ENCODE measurements around the gene EIF2B5. TPM values are rescaled to one million over a fixed set of nuclear protein-coding genes. Genes with fewer than 3 reads are reported as not detected.

The EIF2B5 gene
- polyA plus RNA-seq, 3 donors: 22.7 to 50.0 (median 24.1) TPM

GRCh38 chr3:184192889-184193288 lies 57.7 kb downstream of the EIF2B5 start:
- Histone ChIP-seq H4K20me1 (ENCODE audit: insufficient read depth, low read length) (peaks cover 34% of the 10 kb centered on the region), H2AFZ (ENCODE audit: insufficient read depth, low read depth, low read length, poor library complexity, severe bottlenecking) (no peak overlapping the region), H3K4me2 (replicated peaks; ENCODE audit: extremely low read depth, low read length, poor library complexity, severe bottlenecking) (no peak overlapping the region), H3K79me2 (ENCODE audit: insufficient read depth, low read length) (peaks cover 21% of the 10 kb centered on the region), H3K27ac (ENCODE audit: low read depth in 1 of 2, low read length in 2 of 2) (no peak overlapping the region), H3K4me1 (ENCODE audit: control insufficient read depth in 1 of 2, insufficient read depth in 2 of 2, low read length in 2 of 2) (no peaks in the 10 kb centered on the region), H3K4me3 (replicated peaks in 1 of 3; ENCODE audit: low read depth in 2 of 3, low read length in 3 of 3) (no peak overlapping the region), H3K36me3 (replicated peaks in 1 of 2; ENCODE audit: control insufficient read depth in 1 of 2, insufficient read depth in 2 of 2, low read length in 2 of 2) (peaks cover 77 to 86% of the 10 kb centered on the region in 2 donors), H3K9ac (ENCODE audit: insufficient read depth, low read length, poor library complexity, severe bottlenecking) (no peak overlapping the region), H3K9me3 (replicated peaks in 1 of 2; ENCODE audit: control insufficient read depth in 1 of 2, insufficient read depth in 1 of 2, low read length in 2 of 2) (no peaks in the 10 kb centered on the region), H3K27me3 (ENCODE audit: control insufficient read depth in 2 of 2, insufficient read depth in 2 of 2, low read length in 2 of 2) (no peaks in the 10 kb centered on the region)
- Mint-ChIP-seq H3K4me1 (peaks cover 3% of the 10 kb centered on the region), H3K4me3 (no peak overlapping the region), H3K27ac (peak overlapping the region in 2 of 7 donors; percentile 40 to 57), H3K27me3 (ENCODE audit: low read depth in 3 of 3) (no peaks in the 10 kb centered on the region), H3K9me3 (no peaks in the 10 kb centered on the region), H3K36me3 (peaks cover 82 to 85% of the 10 kb centered on the region in 2 donors)
- TF ChIP-seq CTCF (IDR thresholded peaks at IDR 0.05): no peak
- DNase-seq: no peak
- intact Hi-C loops (cut with micrococcal nuclease): no loop called here
- WGBS (ENCODE audit: insufficient coverage): 99% methylated on average over 10 of the region's 10 CpGs

GRCh38 chr3:184193991-184194539 lies 58.9 kb downstream of the EIF2B5 start:
- Mint-ChIP-seq H3K4me3 (no peak overlapping the region), H3K4me1 (no peaks in the 10 kb centered on the region), H3K27me3 (ENCODE audit: low read depth in 3 of 3) (no peaks in the 10 kb centered on the region), H3K36me3 (peaks cover 70 to 74% of the 10 kb centered on the region in 2 donors), H3K27ac (peak overlapping the region in 2 of 7 donors; percentile 27 to 43), H3K9me3 (no peaks in the 10 kb centered on the region)
- TF ChIP-seq CTCF (IDR thresholded peaks at IDR 0.05): no peak
- Histone ChIP-seq H4K20me1 (ENCODE audit: insufficient read depth, low read length) (peaks cover 23% of the 10 kb centered on the region), H3K79me2 (ENCODE audit: insufficient read depth, low read length) (peaks cover 9% of the 10 kb centered on the region), H3K4me3 (replicated peaks in 1 of 3; ENCODE audit: low read depth in 2 of 3, low read length in 3 of 3) (no peak overlapping the region), H3K36me3 (replicated peaks in 1 of 2; ENCODE audit: control insufficient read depth in 1 of 2, insufficient read depth in 2 of 2, low read length in 2 of 2) (peaks cover 66 to 74% of the 10 kb centered on the region in 2 donors), H3K9ac (ENCODE audit: insufficient read depth, low read length, poor library complexity, severe bottlenecking) (no peak overlapping the region), H3K27ac (ENCODE audit: low read depth in 1 of 2, low read length in 2 of 2) (no peak overlapping the region), H2AFZ (ENCODE audit: insufficient read depth, low read depth, low read length, poor library complexity, severe bottlenecking) (no peak overlapping the region), H3K4me2 (replicated peaks; ENCODE audit: extremely low read depth, low read length, poor library complexity, severe bottlenecking) (no peak overlapping the region), H3K27me3 (ENCODE audit: control insufficient read depth in 2 of 2, insufficient read depth in 2 of 2, low read length in 2 of 2) (no peaks in the 10 kb centered on the region), H3K9me3 (replicated peaks in 1 of 2; ENCODE audit: control insufficient read depth in 1 of 2, insufficient read depth in 1 of 2, low read length in 2 of 2) (no peaks in the 10 kb centered on the region), H3K4me1 (ENCODE audit: control insufficient read depth in 1 of 2, insufficient read depth in 2 of 2, low read length in 2 of 2) (no peaks in the 10 kb centered on the region)
- WGBS (ENCODE audit: insufficient coverage): 92% methylated on average over 6 of the region's 9 CpGs
- intact Hi-C loops (cut with micrococcal nuclease): no loop called here
- no peak for DNase-seq

Small RNAs within 50 kb of the gene (small RNA-seq; reads per million reads assigned to genes)
- gene RF00019 (ENCODE audit: insufficient read length, low read depth): not detected

Other genes with a start within 250 kb of the EIF2B5 start
- 10 to 100 TPM in 1 of 3 donors, 1 to 10 TPM in 2; 6.2 to 30.9 (median 7.7) TPM for gene ABCC5, start 117.5 kb upstream of the EIF2B5 start, polyA plus RNA-seq
- not detected for gene HTR3D, start 103.6 kb upstream of the EIF2B5 start, polyA plus RNA-seq
- not detected for gene HTR3C, start 82.3 kb upstream of the EIF2B5 start, polyA plus RNA-seq
- gene HTR3E, start 38.3 kb upstream of the EIF2B5 start, polyA plus RNA-seq: not detected
- 10 to 100 TPM in 1 of 3 donors, 1 to 10 TPM in 2; 4.5 to 42.1 (median 9.4) TPM for gene DVL3, start 20.0 kb downstream of the EIF2B5 start, polyA plus RNA-seq
- 100 to 1,000 TPM; 283 to 327 (median 295) TPM for gene AP2M1, start 39.5 kb downstream of the EIF2B5 start, polyA plus RNA-seq
- 10 to 100 TPM; 13.5 to 74.8 (median 13.9) TPM for gene ABCF3, start 50.8 kb downstream of the EIF2B5 start, polyA plus RNA-seq
- under 1 TPM in 1 of 3 donors, not detected in 2; 0.32 TPM for gene VWA5B2, start 94.2 kb downstream of the EIF2B5 start, polyA plus RNA-seq
- gene ALG3, start 113.6 kb downstream of the EIF2B5 start, polyA plus RNA-seq: 10 to 100 TPM; 29.0 to 60.8 (median 56.4) TPM
- gene EEF1AKMT4, start 114.3 kb downstream of the EIF2B5 start, polyA plus RNA-seq: 10 to 100 TPM in 1 of 3 donors, 1 to 10 TPM in 2; 4.0 to 12.0 (median 7.3) TPM
- not detected for gene CAMK2N2, start 126.2 kb downstream of the EIF2B5 start, polyA plus RNA-seq
- gene ECE2, start 140.7 kb downstream of the EIF2B5 start, polyA plus RNA-seq: not detected
- 100 to 1,000 TPM; 138 to 186 (median 167) TPM for gene PSMD2, start 163.9 kb downstream of the EIF2B5 start, polyA plus RNA-seq
- gene EIF4G1, start 179.2 kb downstream of the EIF2B5 start, polyA plus RNA-seq: 100 to 1,000 TPM in 1 of 3 donors, 10 to 100 TPM in 2; 13.9 to 119 (median 24.2) TPM
- 10 to 100 TPM in 1 of 3 donors, 1 to 10 TPM in 2; 5.8 to 30.6 (median 7.7) TPM for gene FAM131A, start 202.2 kb downstream of the EIF2B5 start, polyA plus RNA-seq
- gene CLCN2, start 226.2 kb downstream of the EIF2B5 start, polyA plus RNA-seq: 1 to 10 TPM in 1 of 3 donors, under 1 TPM in 1, not detected in 1; 0.16 to 2.7 TPM
- 10 to 100 TPM; 21.7 to 67.3 (median 24.6) TPM for gene POLR2H, start 226.4 kb downstream of the EIF2B5 start, polyA plus RNA-seq
- gene THPO, start 242.8 kb downstream of the EIF2B5 start, polyA plus RNA-seq: not detected
- gene CHRD, start 244.7 kb downstream of the EIF2B5 start, polyA plus RNA-seq: under 1 TPM in 1 of 3 donors, not detected in 2; 0.03 TPM